MM.1S (cell line): ENCODE measurements around the gene FRS3.
A peak's percentile ranks its signal among the peaks of the same experiment; 100 is the strongest.
"Not testable (repeated sequence)": the region's sequence is repeated elsewhere in the genome, so short reads cannot be mapped to it uniquely, and the experiment has no call there.

Source experiments
- DNase-seq: peaks from one replicate; pipeline ENCODE4 v3.0.0-alpha.2; 2015
- H2AFZ ChIP-seq: fragments of 300-600 bp; sonication (generic); 2 replicates; pipeline ENCODE4 v1.6.0; 2016; ENCODE audit warnings: antibody characterized with exemption, low read length
- H3F3A ChIP-seq: fragments of 300-600 bp; sonication (generic); 2 replicates; pipeline ENCODE4 v1.6.1; 2016; ENCODE audit warnings: mild to moderate bottlenecking, antibody characterized with exemption, low read length, moderate library complexity, mixed read lengths; ENCODE audit not compliant: insufficient read depth
- H3K27ac ChIP-seq: fragments of 300-600 bp; sonication (generic); 2 replicates; pipeline ENCODE4 v1.5.1; 2016; ENCODE audit warnings: mild to moderate bottlenecking, low read length
- H3K27me3 ChIP-seq: fragments of 300-600 bp; sonication (generic); replicated peaks from 2 replicates; pipeline ENCODE4 v1.6.0; 2016; ENCODE audit warnings: low read length; ENCODE audit not compliant: insufficient read depth
- H3K36me3 ChIP-seq: fragments of 300-600 bp; sonication (generic); replicated peaks from 2 replicates; pipeline ENCODE4 v1.6.1; 2016; ENCODE audit warnings: mild to moderate bottlenecking, low read length, mixed read lengths; ENCODE audit not compliant: insufficient read depth
- H3K4me1 ChIP-seq: fragments of 300-600 bp; sonication (generic); 2 replicates; pipeline ENCODE4 v1.6.1; 2016; ENCODE audit warnings: low read length, mixed read lengths
- H3K4me2 ChIP-seq: fragments of 300-600 bp; sonication (generic); 2 replicates; pipeline ENCODE4 v1.6.0; 2016; ENCODE audit warnings: low read depth, low read length
- H3K4me3 ChIP-seq: fragments of 300-600 bp; sonication (generic); 2 replicates; pipeline ENCODE4 v1.5.1; 2016; ENCODE audit warnings: low read length, mixed read lengths
- H3K79me2 ChIP-seq: fragments of 300-600 bp; sonication (generic); 2 replicates; pipeline ENCODE4 v1.6.1; 2016; ENCODE audit warnings: mixed run types, low read length, mixed read lengths
- H3K9ac ChIP-seq: fragments of 300-600 bp; sonication (generic); 2 replicates; pipeline ENCODE4 v1.6.1; 2016; ENCODE audit warnings: low read length, mixed read lengths
- H3K9me2 ChIP-seq: fragments of 300-600 bp; sonication (generic); replicated peaks from 2 replicates; pipeline ENCODE4 v1.6.1; 2016; ENCODE audit warnings: mild to moderate bottlenecking, low read length, mixed read lengths; ENCODE audit not compliant: insufficient read depth
- H3K9me3 ChIP-seq: fragments of 300-600 bp; sonication (generic); replicated peaks from 2 replicates; pipeline ENCODE4 v1.6.1; 2016; ENCODE audit warnings: mild to moderate bottlenecking, low read length, mixed read lengths; ENCODE audit not compliant: insufficient read depth
- H4K20me1 ChIP-seq: fragments of 300-600 bp; sonication (generic); 2 replicates; pipeline ENCODE4 v1.6.1; 2016; ENCODE audit warnings: mild to moderate bottlenecking, low read length, moderate library complexity, mixed read lengths; ENCODE audit not compliant: insufficient read depth
- EZH2 ChIP-seq: fragments of 300-600 bp; sonication (generic); optimal IDR thresholded peaks from 2 replicates; pipeline ENCODE3; 2017; ENCODE audit warnings: low read depth, mild to moderate bottlenecking, antibody characterized with exemption, low read length, mixed read lengths
- EZH2phosphoT487 ChIP-seq: fragments of 300-600 bp; sonication (generic); IDR thresholded peaks from 2 replicates; pipeline ENCODE4 v1.6.1; 2018; ENCODE audit warnings: antibody characterized with exemption, low read length
- TF ChIP-seq, protein P1 (sequence below): fragments of 300-600 bp; sonication (generic); IDR thresholded peaks from 2 replicates; pipeline ENCODE4 v1.5.1; 2016; ENCODE audit warnings: antibody characterized with exemption, low read length, mixed read lengths

FRS3 gene

GRCh38 chr6:41769376-41769775, 10.3 kb downstream of the FRS3 start:
- no peaks in the 10 kb centered on the region for H3F3A ChIP-seq
- no peaks in the 10 kb centered on the region for H3K79me2 ChIP-seq
- TF ChIP-seq EZH2 (no peak), EZH2phosphoT487 (no peak)
- TF ChIP-seq, protein P1, sequence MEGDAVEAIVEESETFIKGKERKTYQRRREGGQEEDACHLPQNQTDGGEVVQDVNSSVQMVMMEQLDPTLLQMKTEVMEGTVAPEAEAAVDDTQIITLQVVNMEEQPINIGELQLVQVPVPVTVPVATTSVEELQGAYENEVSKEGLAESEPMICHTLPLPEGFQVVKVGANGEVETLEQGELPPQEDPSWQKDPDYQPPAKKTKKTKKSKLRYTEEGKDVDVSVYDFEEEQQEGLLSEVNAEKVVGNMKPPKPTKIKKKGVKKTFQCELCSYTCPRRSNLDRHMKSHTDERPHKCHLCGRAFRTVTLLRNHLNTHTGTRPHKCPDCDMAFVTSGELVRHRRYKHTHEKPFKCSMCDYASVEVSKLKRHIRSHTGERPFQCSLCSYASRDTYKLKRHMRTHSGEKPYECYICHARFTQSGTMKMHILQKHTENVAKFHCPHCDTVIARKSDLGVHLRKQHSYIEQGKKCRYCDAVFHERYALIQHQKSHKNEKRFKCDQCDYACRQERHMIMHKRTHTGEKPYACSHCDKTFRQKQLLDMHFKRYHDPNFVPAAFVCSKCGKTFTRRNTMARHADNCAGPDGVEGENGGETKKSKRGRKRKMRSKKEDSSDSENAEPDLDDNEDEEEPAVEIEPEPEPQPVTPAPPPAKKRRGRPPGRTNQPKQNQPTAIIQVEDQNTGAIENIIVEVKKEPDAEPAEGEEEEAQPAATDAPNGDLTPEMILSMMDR, result no peak
- H3K9me2 ChIP-seq, result no peaks in the 10 kb centered on the region
- DNase-seq, result no peak
- peak overlapping the region; percentile 38; the same call in 1 of the 2 replicates for H3K27ac ChIP-seq
- H3K4me1 ChIP-seq, result peaks cover 14% of the 10 kb centered on the region
- no peaks in the 10 kb centered on the region for H4K20me1 ChIP-seq
- no peaks in the 10 kb centered on the region for H3K36me3 ChIP-seq
- no peak overlapping the region for H3K9ac ChIP-seq
- H3K4me3 ChIP-seq, result no peak overlapping the region
- no peak overlapping the region for H2AFZ ChIP-seq
- H3K4me2 ChIP-seq, result peak overlapping the region; percentile 44
- H3K9me3 ChIP-seq, result no peaks in the 10 kb centered on the region
- no peaks in the 10 kb centered on the region for H3K27me3 ChIP-seq

- Histone ChIP-seq H3K4me2 (peak overlapping the region; percentile 44), H3K9me2 (no peaks in the 10 kb centered on the region), H3K79me2 (no peaks in the 10 kb centered on the region), H3K27me3 (no peaks in the 10 kb centered on the region), H3K9me3 (no peaks in the 10 kb centered on the region), H3K36me3 (no peaks in the 10 kb centered on the region), H3K9ac (no peak overlapping the region), H3K27ac (peak overlapping the region; percentile 38; the same call in 1 of the 2 replicates), H2AFZ (no peak overlapping the region), H4K20me1 (no peaks in the 10 kb centered on the region), H3F3A (no peaks in the 10 kb centered on the region), H3K4me3 (no peak overlapping the region), H3K4me1 (peaks cover 14% of the 10 kb centered on the region)
- no peak for DNase-seq
- TF ChIP-seq, protein P1, result no peak
- TF ChIP-seq EZH2phosphoT487, result no peak
- no peak for TF ChIP-seq EZH2
Observed at GRCh38 chr6:41768545-41769308, 11.0 kb downstream of the FRS3 start.

- H3K4me1 ChIP-seq, result peaks cover 14% of the 10 kb centered on the region
- no peak overlapping the region for H3K9ac ChIP-seq
- no peaks in the 10 kb centered on the region for H3K9me2 ChIP-seq
- H4K20me1 ChIP-seq, result no peaks in the 10 kb centered on the region
- no peaks in the 10 kb centered on the region for H3K36me3 ChIP-seq
- H3K27ac ChIP-seq, result no peak overlapping the region
- H3K4me3 ChIP-seq, result no peak overlapping the region
- H3F3A ChIP-seq, result no peaks in the 10 kb centered on the region
- no peaks in the 10 kb centered on the region for H3K9me3 ChIP-seq
- DNase-seq, result no peak
- no peaks in the 10 kb centered on the region for H3K79me2 ChIP-seq
- TF ChIP-seq EZH2, result no peak
- TF ChIP-seq, protein P1, result no peak
- TF ChIP-seq EZH2phosphoT487, result no peak
- H2AFZ ChIP-seq, result no peak overlapping the region
- no peaks in the 10 kb centered on the region for H3K27me3 ChIP-seq
- H3K4me2 ChIP-seq, result no peak overlapping the region
Observed at GRCh38 chr6:41767112-41767833, 12.4 kb downstream of the FRS3 start.

DNA sequence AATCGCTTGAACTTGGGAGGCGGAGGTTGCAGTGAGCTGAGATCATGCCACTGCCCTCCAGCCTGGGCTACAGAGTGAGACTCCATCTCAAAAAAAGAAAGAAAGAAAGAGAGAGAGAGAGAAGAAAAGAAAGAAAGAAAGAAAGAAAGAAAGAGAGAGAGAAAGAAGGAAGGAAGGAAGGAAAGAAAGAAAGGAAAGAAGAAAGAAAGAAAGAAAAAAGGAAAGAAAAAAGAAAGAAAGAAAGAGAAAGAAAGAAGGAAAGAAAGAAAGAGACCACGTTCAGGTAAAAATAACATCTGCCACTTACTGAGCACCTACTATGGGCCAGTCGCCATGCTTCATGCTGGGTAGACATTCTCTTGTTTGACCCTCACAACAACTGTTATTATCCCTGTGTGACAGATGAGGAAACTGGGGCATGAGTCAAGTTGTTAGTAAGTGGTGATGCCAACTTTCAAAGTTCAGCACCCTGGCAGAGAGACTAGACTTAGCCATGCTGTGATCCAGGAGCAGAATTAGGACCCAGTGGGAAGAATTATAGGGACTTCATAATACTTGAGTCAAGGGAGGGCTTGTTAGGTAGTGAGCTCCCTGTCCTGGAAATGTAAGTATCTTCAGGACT, 13.5 kb downstream of the FRS3 start:
- H3K4me3 ChIP-seq, H4K20me1 ChIP-seq, H2AFZ ChIP-seq, H3F3A ChIP-seq, H3K9me2 ChIP-seq, H3K4me2 ChIP-seq, H3K9ac ChIP-seq, DNase-seq, H3K27ac ChIP-seq, H3K9me3 ChIP-seq, H3K36me3 ChIP-seq, H3K79me2 ChIP-seq, H3K27me3 ChIP-seq: not testable (repeated sequence)
- peaks cover 14% of the 10 kb centered on the region for H3K4me1 ChIP-seq
